B cell (primary cell): Measurements from ENCODE around the gene RSL1D1.
"Not testable (repeated sequence)": the region's sequence is repeated elsewhere in the genome, so short reads cannot be mapped to it uniquely, and the experiment has no call there.

Experiments used
- CTCF ChIP-seq: fragments of 200-600 bp; IDR thresholded peaks from one replicate; pipeline ENCODE4 v1.8.0; 2022; ENCODE audit warnings: antibody characterized with exemption, mild to moderate bottlenecking
- EZH2 ChIP-seq: IDR thresholded peaks from 2 replicates; pipeline ENCODE4 v1.6.1; 2012; ENCODE audit warnings: borderline replicate concordance, low read depth, mild to moderate bottlenecking, moderate library complexity, low read length; ENCODE audit not compliant: insufficient read depth, poor library complexity, severe bottlenecking

- not testable (repeated sequence) for TF ChIP-seq EZH2, CTCF
Measured at GRCh38 chr16:11823645-11824044, 27.7 kb downstream of the RSL1D1 start.
